ENCODE measurements around the gene ADAMTS15. TPM values are rescaled to one million over a fixed set of nuclear protein-coding genes. Genes with fewer than 3 reads are reported as not detected.

Gene ADAMTS15
- total and polyA plus RNA-seq, 2 of the 4 experiments (the other 2 are of a cell fraction), result 3.0 to 5.0 TPM

- no peak overlapping the region for H3K4ac ChIP-seq (ENCODE audit: low read depth, low read length)
- BruUV-seq (replicated peaks), result no TSS peak
Observed at GRCh38 chr11:130498181-130498580, 49.7 kb downstream of the ADAMTS15 start.

More at GRCh38 chr11:130498181-130498580, 49.7 kb downstream of the ADAMTS15 start:
- no peak overlapping the region for H2AFZ ChIP-seq (replicated peaks; ENCODE audit: low read length, poor library complexity)
- in situ Hi-C loops (cut with MboI; ENCODE audit: low sequenced_read_pairs), result no loop called here
- no peak overlapping the region for H3K4me2 ChIP-seq (ENCODE audit: low read depth, low read length)
- H4K91ac ChIP-seq (ENCODE audit: insufficient read depth, low read depth, low read length), result no peak overlapping the region
- peaks cover 4% of the 10 kb centered on the region for H3K4me1 ChIP-seq (ENCODE audit: control insufficient read depth, insufficient read depth, low read length)
- no peak overlapping the region for H3K14ac ChIP-seq (replicated peaks; ENCODE audit: low read depth, low read length)
- H4K8ac ChIP-seq (ENCODE audit: low read depth in 2 of 2, low read length in 2 of 2), result no peak overlapping the region
- TF ChIP-seq MXI1 (IDR thresholded peaks at IDR 0.05; ENCODE audit: borderline replicate concordance, low read depth, low read length) (no peak), RCOR1 (IDR thresholded peaks at IDR 0.05; ENCODE audit: insufficient replicate concordance, low read length) (no peak), POLR2A (IDR thresholded peaks at IDR 0.05; ENCODE audit: low read depth, low read length) (no peak), CEBPB (IDR thresholded peaks at IDR 0.05; ENCODE audit: low read depth, low read length) (no peak), CHD1 (IDR thresholded peaks at IDR 0.05; ENCODE audit: low read depth, low read length) (no peak), ELK1 (IDR thresholded peaks at IDR 0.05; ENCODE audit: borderline replicate concordance, low read depth, low read length) (no peak), BHLHE40 (IDR thresholded peaks at IDR 0.05; ENCODE audit: low read depth, low read length) (no peak), FOS (IDR thresholded peaks at IDR 0.05; ENCODE audit: low read depth, low read length) (no peak), SMC3 (IDR thresholded peaks at IDR 0.05; ENCODE audit: low read depth, low read length) (no peak), MAZ (IDR thresholded peaks at IDR 0.05; ENCODE audit: borderline replicate concordance, low read depth, low read length) (no peak), RFX5 (IDR thresholded peaks at IDR 0.05; ENCODE audit: low read depth, low read length) (no peak), MAFK (IDR thresholded peaks at IDR 0.05; ENCODE audit: low read depth, low read length) (no peak), RAD21 (IDR thresholded peaks at IDR 0.05; ENCODE audit: low read length) (no peak), NFE2L2 (IDR thresholded peaks at IDR 0.05; ENCODE audit: low read depth, low read length) (no peak)
- TF ChIP-seq, protein P1, sequence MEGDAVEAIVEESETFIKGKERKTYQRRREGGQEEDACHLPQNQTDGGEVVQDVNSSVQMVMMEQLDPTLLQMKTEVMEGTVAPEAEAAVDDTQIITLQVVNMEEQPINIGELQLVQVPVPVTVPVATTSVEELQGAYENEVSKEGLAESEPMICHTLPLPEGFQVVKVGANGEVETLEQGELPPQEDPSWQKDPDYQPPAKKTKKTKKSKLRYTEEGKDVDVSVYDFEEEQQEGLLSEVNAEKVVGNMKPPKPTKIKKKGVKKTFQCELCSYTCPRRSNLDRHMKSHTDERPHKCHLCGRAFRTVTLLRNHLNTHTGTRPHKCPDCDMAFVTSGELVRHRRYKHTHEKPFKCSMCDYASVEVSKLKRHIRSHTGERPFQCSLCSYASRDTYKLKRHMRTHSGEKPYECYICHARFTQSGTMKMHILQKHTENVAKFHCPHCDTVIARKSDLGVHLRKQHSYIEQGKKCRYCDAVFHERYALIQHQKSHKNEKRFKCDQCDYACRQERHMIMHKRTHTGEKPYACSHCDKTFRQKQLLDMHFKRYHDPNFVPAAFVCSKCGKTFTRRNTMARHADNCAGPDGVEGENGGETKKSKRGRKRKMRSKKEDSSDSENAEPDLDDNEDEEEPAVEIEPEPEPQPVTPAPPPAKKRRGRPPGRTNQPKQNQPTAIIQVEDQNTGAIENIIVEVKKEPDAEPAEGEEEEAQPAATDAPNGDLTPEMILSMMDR (conservative IDR thresholded peaks at IDR 0.05; ENCODE audit: low read depth, low read length), result no peak
- H2BK120ac ChIP-seq (ENCODE audit: low read depth, low read length), result no peak overlapping the region
- H3K79me1 ChIP-seq (ENCODE audit: low read depth in 1 of 2, low read length in 2 of 2), result no peaks in the 10 kb centered on the region
- H3K36me3 ChIP-seq (ENCODE audit: control insufficient read depth, insufficient read depth, low read length), result no peaks in the 10 kb centered on the region
- ChIA-PET POLR2A (ENCODE audit: unreplicated experiment) (no interaction called here), CTCF (no interaction called here)
- no peaks in the 10 kb centered on the region for H4K20me1 ChIP-seq (ENCODE audit: insufficient read depth, low read length)
- no peak for ATAC-seq (ENCODE audit: low read depth)
- H3K9me1 ChIP-seq (ENCODE audit: insufficient read depth, low read length), result 0 out of 2 replicates have a peak, but pooled peaks cover 3% of the 10 kb centered on the region
- H3K4me3 ChIP-seq (ENCODE audit: insufficient read depth, low read depth, low read length), result no peak overlapping the region
- H4K5ac ChIP-seq (ENCODE audit: low read depth, low read length), result no peak overlapping the region; the same call in 1 of the 2 replicates
- H2AK9ac ChIP-seq (replicated peaks; ENCODE audit: low read depth, low read length, poor library complexity), result no peak overlapping the region
- intact Hi-C loops (cut with micrococcal nuclease), result no loop called here
- no peak overlapping the region for H2AK5ac ChIP-seq (ENCODE audit: low read depth, low read length)
- DNase-seq, result no peak
- H3K27ac ChIP-seq (ENCODE audit: insufficient read depth, low read length), result no peak overlapping the region
- no peak overlapping the region for H2BK15ac ChIP-seq (ENCODE audit: low read depth, low read length)
- no peak overlapping the region for H3K9ac ChIP-seq (ENCODE audit: low read depth, low read length)
- dilution Hi-C loops (cut with HindIII; ENCODE audit: low sequenced_read_pairs, unreplicated experiment), result no loop called here
- H2BK5ac ChIP-seq (ENCODE audit: low read depth, low read length, poor library complexity, severe bottlenecking), result no peak overlapping the region
- no peak overlapping the region for H2BK20ac ChIP-seq (ENCODE audit: low read depth, low read length)
- no peak overlapping the region for H3K56ac ChIP-seq (ENCODE audit: extremely low read depth, insufficient read depth, low read length)
- no peak overlapping the region for H3K18ac ChIP-seq (ENCODE audit: low read depth, low read length)
- no peaks in the 10 kb centered on the region for H3K27me3 ChIP-seq (ENCODE audit: control insufficient read depth, insufficient read depth, low read length)
- H3K23ac ChIP-seq (ENCODE audit: low read depth, low read length), result no peak overlapping the region
- peaks cover 11% of the 10 kb centered on the region for H3K9me3 ChIP-seq (ENCODE audit: control insufficient read depth, insufficient read depth, low read length)

All from IMR-90 (cell line).